HG03097 (cell line): ENCODE data around the gene ARRDC5.
"Not testable (repeated sequence)": the region's sequence is repeated elsewhere in the genome, so short reads cannot be mapped to it uniquely, and the experiment has no call there.

Experiments
- ATAC-seq: cut with Tn5 transposase; IDR thresholded peaks from one replicate; pipeline ENCODE4 v1.9.1; 2021; ENCODE audit not compliant: unreplicated experiment, low FRiP score

Gene ARRDC5

DNA sequence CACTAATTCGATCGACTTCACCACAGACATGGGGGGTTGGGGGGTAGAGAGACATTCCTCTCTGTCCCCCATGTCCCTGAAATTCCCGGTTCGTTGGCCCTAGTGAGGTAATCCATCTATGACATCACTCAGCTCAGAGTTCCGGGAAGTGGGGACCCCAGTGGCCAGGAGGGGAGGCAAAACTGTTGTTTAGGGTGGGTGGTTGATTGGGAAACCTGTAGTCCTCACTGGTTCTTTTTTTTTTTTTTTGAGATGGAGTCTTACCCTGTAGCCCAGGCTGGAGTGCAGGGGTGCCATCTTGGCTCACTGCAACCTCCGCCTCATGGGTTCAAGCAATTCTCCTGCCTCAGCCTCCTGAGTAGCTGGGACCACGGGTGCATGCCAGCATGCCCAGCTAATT, at the start of gene ARRDC5:
ARRDC5 (minus strand) TSS at position 101 of the 400 bp plus-strand sequence; CDS start at position 30, 71 bp downstream.
- no peak for ATAC-seq

GRCh38 chr19:4951656-4952055, 49.0 kb upstream of the ARRDC5 start:
- ATAC-seq = no peak

DNA sequence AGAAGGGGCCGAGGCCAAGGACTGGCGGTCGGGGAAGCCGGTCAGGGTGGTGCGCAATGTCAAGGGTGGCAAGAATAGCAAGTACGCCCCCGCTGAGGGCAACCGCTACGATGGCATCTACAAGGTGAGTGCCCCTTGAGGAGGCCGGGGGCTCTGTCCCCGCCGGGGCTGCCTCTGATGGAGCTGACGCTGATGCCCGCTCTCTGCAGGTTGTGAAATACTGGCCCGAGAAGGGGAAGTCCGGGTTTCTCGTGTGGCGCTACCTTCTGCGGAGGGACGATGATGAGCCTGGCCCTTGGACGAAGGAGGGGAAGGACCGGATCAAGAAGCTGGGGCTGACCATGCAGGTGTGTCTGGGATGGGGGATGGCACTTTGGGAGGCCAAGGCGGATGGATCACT, 48.0 kb upstream of the ARRDC5 start:
- not testable (repeated sequence) for ATAC-seq

GRCh38 chr19:4941638-4942169, 39.0 kb upstream of the ARRDC5 start:
- not testable (repeated sequence) for ATAC-seq

- no peak for ATAC-seq
These were observed 36.8 kb upstream of the ARRDC5 start for GRCh38 chr19:4939466-4939865.

DNA sequence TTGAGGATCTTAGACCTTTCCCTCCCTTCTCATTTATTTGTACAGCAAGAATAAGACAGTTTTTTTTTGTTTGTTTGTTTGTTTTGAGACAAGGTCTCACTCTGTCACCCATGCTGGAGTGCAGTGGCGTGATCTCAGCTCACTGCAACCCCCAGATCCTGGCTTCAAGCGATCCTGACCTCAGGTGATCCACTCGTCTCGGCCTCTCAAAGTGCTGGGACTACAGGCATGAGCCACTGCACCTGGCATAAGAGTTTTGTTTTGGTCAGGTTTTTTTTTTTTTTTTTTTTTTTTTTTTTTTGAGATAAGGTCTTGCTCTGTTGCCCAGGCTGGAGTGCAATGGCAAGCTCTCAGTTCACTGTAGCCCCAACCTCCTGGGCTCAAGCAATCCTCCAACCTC, 35.8 kb upstream of the ARRDC5 start:
- ATAC-seq = not testable (repeated sequence)

DNA sequence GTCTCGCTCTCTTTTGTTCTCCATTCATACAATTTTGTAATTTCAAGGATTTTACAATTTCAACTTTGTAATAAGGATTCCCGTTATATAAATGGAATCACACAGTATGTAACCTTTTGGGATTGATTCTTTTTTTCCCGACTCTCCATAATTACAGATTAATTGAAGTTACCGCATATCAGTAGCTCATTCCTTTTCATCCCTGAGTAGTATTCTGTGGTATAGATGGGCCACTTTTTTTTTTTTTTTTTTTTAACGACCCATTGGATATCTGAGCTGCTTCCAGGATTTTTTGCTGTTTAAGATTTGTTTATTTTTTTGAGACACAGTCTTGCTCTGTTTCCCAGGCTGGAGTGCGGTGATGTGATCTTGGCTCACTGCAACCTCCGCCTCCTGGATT, 34.4 kb upstream of the ARRDC5 start:
- ATAC-seq = no peak

- no peak for ATAC-seq
These were observed 32.7 kb upstream of the ARRDC5 start for GRCh38 chr19:4935444-4935843.

DNA sequence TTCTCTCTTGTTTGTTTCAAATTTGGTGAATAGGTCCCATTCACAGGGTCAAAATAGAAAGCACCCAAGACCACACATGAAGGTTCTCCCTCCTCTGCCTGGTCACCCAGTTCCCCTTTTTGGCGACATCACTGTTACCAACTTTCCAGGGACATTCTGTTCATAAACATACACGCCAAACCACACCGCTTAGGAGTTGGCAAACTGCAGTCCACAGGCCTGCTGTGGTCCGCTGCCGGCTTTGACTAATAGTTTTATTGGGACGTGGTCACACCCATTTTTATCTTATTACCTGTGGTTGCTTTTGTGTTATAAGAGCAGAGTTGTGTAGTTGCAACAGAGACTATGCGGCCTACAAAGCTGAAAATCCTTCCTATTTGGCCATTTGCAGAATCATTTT, 30.8 kb upstream of the ARRDC5 start:
- no peak for ATAC-seq

DNA sequence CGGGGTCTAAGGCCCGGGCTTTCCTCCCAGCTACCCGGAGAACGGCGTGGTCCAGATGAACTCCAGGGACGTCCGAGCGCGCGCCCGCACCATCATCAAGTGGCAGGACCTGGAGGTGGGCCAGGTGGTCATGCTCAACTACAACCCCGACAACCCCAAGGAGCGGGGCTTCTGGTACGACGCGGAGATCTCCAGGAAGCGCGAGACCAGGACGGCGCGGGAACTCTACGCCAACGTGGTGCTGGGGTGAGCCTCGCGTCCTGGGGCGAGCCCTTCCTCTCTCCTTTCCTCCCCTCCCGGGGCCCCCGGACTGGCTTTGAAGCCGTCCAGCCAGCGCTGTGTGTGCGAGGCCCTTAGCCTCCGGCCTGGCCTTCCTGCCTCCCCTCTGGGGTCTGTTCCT, 30.0 kb upstream of the ARRDC5 start:
- no peak for ATAC-seq

- no peak for ATAC-seq
These were observed 28.0 kb upstream of the ARRDC5 start for GRCh38 chr19:4930664-4931063.

DNA sequence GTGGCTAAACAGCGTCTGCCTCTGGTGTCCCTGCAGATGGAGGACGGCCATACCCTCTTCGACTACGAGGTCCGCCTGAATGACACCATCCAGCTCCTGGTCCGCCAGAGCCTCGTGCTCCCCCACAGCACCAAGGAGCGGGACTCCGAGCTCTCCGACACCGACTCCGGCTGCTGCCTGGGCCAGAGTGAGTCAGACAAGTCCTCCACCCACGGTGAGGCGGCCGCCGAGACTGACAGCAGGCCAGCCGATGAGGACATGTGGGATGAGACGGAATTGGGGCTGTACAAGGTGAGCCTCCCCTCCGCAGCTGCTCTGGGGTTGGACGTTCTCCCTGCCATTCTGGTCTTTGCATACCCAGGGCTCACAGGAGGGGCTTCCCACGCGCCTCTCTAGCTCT, 26.5 kb upstream of the ARRDC5 start:
- no peak for ATAC-seq

GRCh38 chr19:4923276-4923747, 20.6 kb upstream of the ARRDC5 start:
- ATAC-seq = no peak

GRCh38 chr19:4922530-4923275, 20.0 kb upstream of the ARRDC5 start:
- no peak for ATAC-seq

GRCh38 chr19:4916292-4917082, 13.8 kb upstream of the ARRDC5 start:
- no peak for ATAC-seq

- ATAC-seq = no peak
These were observed 12.2 kb upstream of the ARRDC5 start for GRCh38 chr19:4914736-4915501.

GRCh38 chr19:4913996-4914735, 11.5 kb upstream of the ARRDC5 start:
- no peak for ATAC-seq

DNA sequence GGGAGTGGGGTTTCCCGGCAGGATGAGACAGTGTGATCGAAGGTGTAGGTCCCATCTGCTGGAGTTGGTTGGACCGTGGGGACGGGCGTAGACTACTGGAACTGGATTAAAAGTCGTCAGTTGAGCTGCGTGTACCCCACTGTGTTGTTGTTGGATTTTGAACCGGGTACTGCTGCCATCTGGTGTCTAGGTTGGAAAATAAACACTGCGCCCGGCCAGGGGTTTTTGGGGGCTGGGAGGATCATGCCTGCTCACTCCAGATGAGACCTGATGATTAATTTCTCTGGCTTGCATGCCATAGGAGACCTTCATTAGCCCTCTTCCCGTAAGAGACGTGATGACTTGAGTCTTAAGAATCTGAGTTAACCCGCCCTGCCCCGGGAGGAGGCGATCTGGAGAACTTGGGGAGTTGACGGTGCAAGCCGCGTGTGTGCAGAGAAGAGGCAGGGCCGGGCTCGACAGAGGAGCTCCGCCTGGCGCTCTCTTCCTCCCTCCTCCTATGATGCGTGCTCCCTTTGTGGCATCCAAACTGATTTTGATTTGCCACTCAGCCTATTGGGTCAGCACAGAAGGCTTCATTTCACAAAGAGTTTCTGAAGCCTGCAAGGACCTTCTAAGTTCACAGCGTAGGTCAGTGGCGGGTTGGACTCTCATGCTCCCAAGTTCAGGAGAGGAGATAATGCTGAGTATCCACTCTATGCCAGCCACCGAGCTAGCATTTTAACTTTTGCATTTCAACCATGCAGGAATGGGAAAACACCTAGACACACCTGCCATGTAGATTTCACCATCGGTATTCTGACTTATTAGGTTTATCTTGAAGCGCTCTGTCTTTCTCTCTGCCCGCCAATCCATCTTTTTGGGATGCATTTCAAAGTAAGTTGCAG, 9.3 kb upstream of the ARRDC5 start:
- no peak for ATAC-seq

DNA sequence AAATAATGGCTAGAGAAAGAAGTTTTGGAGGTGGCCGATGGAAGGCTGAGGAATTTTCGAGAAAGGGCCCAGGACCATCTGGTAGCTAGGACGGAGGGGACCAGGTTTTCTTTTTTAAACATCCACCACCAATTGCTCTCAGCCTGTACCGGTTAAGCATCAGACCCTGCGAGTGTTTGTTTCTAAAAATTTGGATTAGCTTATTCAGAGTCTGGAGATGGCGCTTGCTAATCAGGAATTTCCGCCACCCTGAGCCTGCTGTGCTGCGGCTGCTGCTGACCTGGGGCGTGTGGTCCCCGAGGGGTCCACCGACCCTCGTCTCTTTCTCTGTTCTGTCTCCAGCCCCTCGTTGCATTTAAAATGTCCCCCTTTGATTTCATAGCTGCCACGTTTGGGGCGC, 8.6 kb upstream of the ARRDC5 start:
- no peak for ATAC-seq
